Upper lobe of left lung (tissue), 6 donors: ENCODE data around the gene PAPPA. TPM values are rescaled to one million over a fixed set of nuclear protein-coding genes. Genes with fewer than 3 reads are reported as not detected.
A peak's percentile ranks its signal among the peaks of the same experiment; 100 is the strongest.

Experiments
- ATAC-seq, 2 donors: fragments of 200-7000 bp; cut with Tn5 transposase; one replicate each; pipeline ENCODE4 v1.9.1; 2022; ENCODE audit warnings: mild to moderate bottlenecking in 2 of 2, moderate library complexity in 2 of 2; ENCODE audit not compliant: low FRiP score in 2 of 2
- DNase-seq, 2 donors: peaks; one replicate each; pipeline ENCODE4 v3.0.0-alpha.2; 2019 to 2020
- H3K27ac ChIP-seq, 4 donors: fragments of 200-600 bp; sonication (generic); one replicate each; pipeline ENCODE4 v1.5.1; 2016 to 2019
- H3K27me3 ChIP-seq, 4 donors: fragments of 200-600 bp; sonication (generic); one replicate each; pipeline ENCODE4 v1.5.1; 2017 to 2019
- H3K36me3 ChIP-seq, 4 donors: fragments of 200-600 bp; sonication (generic); one replicate each; pipeline ENCODE4 v1.5.1; 2016 to 2019
- H3K4me1 ChIP-seq, 4 donors: fragments of 200-600 bp; sonication (generic); one replicate each; pipeline ENCODE4 v1.5.1; 2018 to 2019
- H3K4me3 ChIP-seq, 4 donors: fragments of 200-600 bp; sonication (generic); one replicate each; pipeline ENCODE4 v1.5.1; 2017 to 2019; ENCODE audit warnings: mild to moderate bottlenecking in 2 of 4, moderate library complexity in 1 of 4
- H3K9me3 ChIP-seq, 4 donors: fragments of 200-600 bp; sonication (generic); one replicate each; pipeline ENCODE4 v1.5.1; 2018 to 2019
- CTCF ChIP-seq, 6 experiments: fragments of 450-650 bp in 4 of 6; fragments of 200-600 bp in 2 of 6; sonication (generic) in 2 of 6; IDR thresholded peaks; one replicate each; pipeline ENCODE4 v1.5.1; 2016 to 2019; ENCODE audit warnings: antibody characterized with exemption in 6 of 6
- EP300 ChIP-seq, 4 donors: sonication (generic); formaldehyde crosslinking; IDR thresholded peaks; one replicate each; pipeline ENCODE4 v1.5.1; 2017; ENCODE audit warnings: antibody characterized with exemption in 4 of 4, control low read depth in 2 of 4
- POLR2A ChIP-seq, 4 donors: fragments of 450-650 bp; IDR thresholded peaks; one replicate each; pipeline ENCODE4 v1.5.1; 2016 to 2017; ENCODE audit warnings: antibody characterized with exemption in 4 of 4, mild to moderate bottlenecking in 2 of 4
- POLR2AphosphoS5 ChIP-seq, 2 donors: sonication (generic); formaldehyde crosslinking; IDR thresholded peaks; one replicate each; pipeline ENCODE4 v1.5.1; 2017; ENCODE audit warnings: antibody characterized with exemption in 2 of 2
- WGBS, 2 donors: methylation state at CpG; one replicate each; pipeline ENCODE4 v1.1.5; 2017 to 2018; 5-methylcytosine and 5-hydroxymethylcytosine counted together
- total RNA-seq, 6 donors: library from RNA; depleted of rRNA in 4 of 6; stranded (reverse); fragments of >200 nt in 4 of 6; gene quantifications; one replicate each; pipeline versions ENCODE4 v1.1.0 to v1.2.1, GENCODE V29; 2016 to 2021
- donor health status: DM: no; HTN: no; CAD: no; lungs with moderate emphysema.
- donor health status: DM: no; HTN: yes; CAD: no; lungs with severe emphysema.

The PAPPA gene
- total RNA-seq, 6 donors from 2014 or later: 0.46 to 2.9 (median 1.1) TPM

GRCh38 chr9:116448431-116448830, 294.8 kb downstream of the PAPPA start:
- H3K36me3 ChIP-seq: no peaks in the 10 kb centered on the region
- H3K27ac ChIP-seq: peak overlapping the region in 1 of 4 donors; percentile 14
- 51 to 63% methylated on average over 3 of the region's 3 CpGs for WGBS, 2 donors
- DNase-seq (no peak), ATAC-seq (no peak)
- H3K27me3 ChIP-seq: no peaks in the 10 kb centered on the region
- H3K4me1 ChIP-seq: peaks cover 0 to 3% (median 0%) of the 10 kb centered on the region in 4 donors
- H3K4me3 ChIP-seq: no peak overlapping the region
- TF ChIP-seq EP300 (IDR thresholded peaks at IDR 0.05) (no peak), POLR2A (IDR thresholded peaks at IDR 0.05) (no peak), POLR2AphosphoS5 (IDR thresholded peaks at IDR 0.05) (no peak), CTCF (IDR thresholded peaks at IDR 0.05) (no peak)
- H3K9me3 ChIP-seq: no peaks in the 10 kb centered on the region

GRCh38 chr9:116449949-116450348, 296.4 kb downstream of the PAPPA start:
- H3K27ac ChIP-seq: no peak overlapping the region
- WGBS, 2 donors: 82 to 84% methylated on average over 3 of the region's 3 CpGs
- H3K27me3 ChIP-seq: no peaks in the 10 kb centered on the region
- peaks cover 0 to 3% (median 0%) of the 10 kb centered on the region in 4 donors for H3K4me1 ChIP-seq
- H3K4me3 ChIP-seq: no peak overlapping the region
- ATAC-seq (no peak), DNase-seq (no peak)
- TF ChIP-seq POLR2AphosphoS5 (IDR thresholded peaks at IDR 0.05): no peak
- no peak for TF ChIP-seq POLR2A (IDR thresholded peaks at IDR 0.05)
- no peak for TF ChIP-seq EP300 (IDR thresholded peaks at IDR 0.05)
- no peak for TF ChIP-seq CTCF (IDR thresholded peaks at IDR 0.05)
- H3K9me3 ChIP-seq: no peaks in the 10 kb centered on the region
- no peaks in the 10 kb centered on the region for H3K36me3 ChIP-seq

- Histone ChIP-seq H3K27ac (peak overlapping the region in 2 of 4 donors; percentile 16 to 28), H3K4me1 (peaks cover 0 to 3% (median 0%) of the 10 kb centered on the region in 4 donors), H3K9me3 (no peaks in the 10 kb centered on the region), H3K36me3 (no peaks in the 10 kb centered on the region), H3K27me3 (no peaks in the 10 kb centered on the region), H3K4me3 (no peak overlapping the region)
- TF ChIP-seq CTCF (IDR thresholded peaks at IDR 0.05): no peak
- TF ChIP-seq POLR2AphosphoS5 (IDR thresholded peaks at IDR 0.05): no peak
- TF ChIP-seq EP300 (IDR thresholded peaks at IDR 0.05): peak in 1 of 4 donors; percentile 33
- TF ChIP-seq POLR2A (IDR thresholded peaks at IDR 0.05): no peak
- DNase-seq (peak in 1 of 2 donors; percentile 67), ATAC-seq (peak in 1 of 2 donors; percentile 28)
- 35 to 43% methylated on average over 3 of the region's 3 CpGs for WGBS, 2 donors
Measured at GRCh38 chr9:116450378-116451139, 297.0 kb downstream of the PAPPA start.

GRCh38 chr9:116451500-116452115, 298.0 kb downstream of the PAPPA start:
- Histone ChIP-seq H3K9me3 (peaks cover 0 to 5% (median 2%) of the 10 kb centered on the region in 4 donors), H3K36me3 (no peaks in the 10 kb centered on the region), H3K27me3 (no peaks in the 10 kb centered on the region), H3K4me3 (no peak overlapping the region), H3K27ac (no peak overlapping the region), H3K4me1 (peaks cover 0 to 3% (median 0%) of the 10 kb centered on the region in 4 donors)
- WGBS, 2 donors: 74 to 75% methylated on average over 2 of the region's 2 CpGs
- ATAC-seq: no peak
- DNase-seq: no peak
- TF ChIP-seq POLR2AphosphoS5 (IDR thresholded peaks at IDR 0.05) (no peak), CTCF (IDR thresholded peaks at IDR 0.05) (no peak), EP300 (IDR thresholded peaks at IDR 0.05) (no peak)
